Colonic mucosa (tissue), 4 donors: ENCODE measurements around the gene MLPH. TPM values are rescaled to one million over a fixed set of nuclear protein-coding genes. Genes with fewer than 3 reads are reported as not detected.

Experiments
- DNase-seq: peaks from one replicate; pipeline ENCODE4 v3.0.0-alpha.2; 2020
- H3K27ac ChIP-seq: fragments of 200-600 bp; one replicate; pipeline ENCODE4 v1.8.0; 2021
- H3K27me3 ChIP-seq: fragments of 200-600 bp; one replicate; pipeline ENCODE4 v1.8.0; 2021
- H3K36me3 ChIP-seq: fragments of 200-600 bp; one replicate; pipeline ENCODE4 v1.8.0; 2021
- H3K4me1 ChIP-seq: fragments of 200-600 bp; one replicate; pipeline ENCODE4 v1.8.0; 2021; ENCODE audit warnings: mild to moderate bottlenecking
- H3K4me3 ChIP-seq: fragments of 200-600 bp; one replicate; pipeline ENCODE4 v1.8.0; 2021
- H3K9ac ChIP-seq, 2 donors: one replicate each; pipeline ENCODE4 v1.7.0; 2013; ENCODE audit warnings: control low read depth in 2 of 2, low read depth in 2 of 2, low read length in 2 of 2
- H3K9me3 ChIP-seq: fragments of 200-600 bp; one replicate; pipeline ENCODE4 v1.8.0; 2021
- CTCF ChIP-seq: fragments of 200-600 bp; IDR thresholded peaks from one replicate; pipeline ENCODE4 v1.8.0; 2022; ENCODE audit warnings: antibody characterized with exemption, mild to moderate bottlenecking
- intact Hi-C: fragments of 100-400 bp; cut with DNase I; formaldehyde crosslinking; loops from one replicate; pipeline ENCODE4 v1.14.1; 2022
- total RNA-seq, 2 donors: library from RNA; stranded (reverse); fragmentation: NEBNext Ultra II Directional in 1 of 2; extraction: Animal tissue kit (Norgen Biotek cat#: 25700) in 1 of 2; gene quantifications; one replicate each; pipeline ENCODE4 v1.2.1, GENCODE V29; 2021
- donor health status: healthy.
- donor health status: DM: no; HTN: no; CAD: no.
- donor health status: DM: no; HTN: no; CAD: no.

The MLPH gene
- total RNA-seq, 2 donors from 2014 or later, result 87.9 to 111 TPM

DNA sequence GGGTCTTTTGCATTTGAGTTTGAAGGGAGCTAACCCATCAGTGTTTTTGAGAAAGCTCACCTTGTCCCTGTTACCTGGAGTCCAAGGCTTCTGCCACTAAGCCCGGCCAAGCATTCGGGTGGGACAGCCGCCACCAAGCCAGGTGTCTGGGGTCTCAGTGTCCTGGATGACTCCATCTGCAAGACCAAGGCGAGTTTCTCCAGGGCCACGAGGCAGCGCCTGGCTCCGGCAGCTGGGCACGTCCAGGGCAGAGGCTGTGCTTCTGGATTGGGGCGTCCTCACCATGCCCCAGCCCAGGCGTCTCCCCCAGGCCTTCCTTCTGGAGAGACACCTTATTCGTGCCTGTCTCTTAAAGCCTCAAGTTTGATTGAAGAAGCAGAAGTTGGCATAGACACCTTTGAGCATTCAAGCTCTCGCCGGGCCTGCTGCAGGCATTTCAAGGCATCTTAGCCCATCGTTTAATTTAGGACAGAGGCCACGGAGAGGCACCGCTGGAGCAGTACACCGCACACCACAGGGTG lies 24.9 kb downstream of the MLPH start:
- intact Hi-C loops, result loop anchor here (2.0 to 10.0 kb wide), 4 partner anchors 40 to 233 kb away; no protein-coding TSS in a partner anchor
- no peaks in the 10 kb centered on the region for H3K36me3 ChIP-seq
- H3K4me1 ChIP-seq, result peaks cover 5% of the 10 kb centered on the region
- H3K9ac ChIP-seq, result no peak overlapping the region
- no peak for TF ChIP-seq CTCF
- no peak for DNase-seq
- H3K27ac ChIP-seq, result no peak overlapping the region
- H3K27me3 ChIP-seq, result no peaks in the 10 kb centered on the region
- H3K9me3 ChIP-seq, result no peaks in the 10 kb centered on the region
- H3K4me3 ChIP-seq, result no peak overlapping the region

- Histone ChIP-seq H3K9me3 (no peaks in the 10 kb centered on the region), H3K4me3 (no peak overlapping the region), H3K27ac (no peak overlapping the region), H3K36me3 (no peaks in the 10 kb centered on the region), H3K4me1 (peaks cover 5% of the 10 kb centered on the region), H3K27me3 (no peaks in the 10 kb centered on the region), H3K9ac (no peak overlapping the region)
- peak; percentile 78 for TF ChIP-seq CTCF
- intact Hi-C loops, result loop anchor here (2.0 to 10.0 kb wide), 4 partner anchors 41 to 232 kb away; no protein-coding TSS in a partner anchor
- peak; percentile 88 for DNase-seq
These were observed 25.9 kb downstream of the MLPH start for GRCh38 chr2:237512774-237513466.

DNA sequence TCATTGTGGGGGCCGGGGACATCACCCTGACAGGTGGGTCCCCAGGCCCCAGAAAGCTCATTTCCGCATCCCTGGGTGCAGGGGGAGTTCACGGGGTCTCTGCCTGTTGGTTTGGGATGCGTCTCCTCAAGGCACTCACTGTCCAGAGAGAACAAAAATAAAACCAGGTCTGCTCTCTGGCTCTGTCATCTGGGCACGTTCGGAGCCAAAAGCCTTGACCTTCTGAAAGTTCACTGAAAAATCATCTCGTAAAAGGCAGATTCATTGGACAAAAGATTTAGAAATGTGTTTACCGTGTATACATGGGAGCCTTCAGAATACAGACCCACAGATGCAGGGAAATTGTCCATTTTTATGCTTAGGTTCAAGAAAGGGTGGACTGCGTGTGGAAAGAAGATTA lies 26.6 kb downstream of the MLPH start:
- Histone ChIP-seq H3K9me3 (no peaks in the 10 kb centered on the region), H3K4me3 (no peak overlapping the region), H3K36me3 (no peaks in the 10 kb centered on the region), H3K4me1 (peaks cover 5% of the 10 kb centered on the region), H3K9ac (no peak overlapping the region), H3K27ac (no peak overlapping the region), H3K27me3 (no peaks in the 10 kb centered on the region)
- no peak for TF ChIP-seq CTCF
- DNase-seq, result no peak
- intact Hi-C loops, result loop anchor here (2.0 to 10.0 kb wide), 4 partner anchors 41 to 231 kb away; no protein-coding TSS in a partner anchor

- H3K4me3 ChIP-seq, result no peak overlapping the region
- H3K4me1 ChIP-seq, result peaks cover under 1% of the 10 kb centered on the region
- no peak for DNase-seq
- TF ChIP-seq CTCF, result no peak
- intact Hi-C loops, result loop anchor here (5.0 to 10.0 kb wide), 3 partner anchors 42 to 230 kb away; no protein-coding TSS in a partner anchor
- no peaks in the 10 kb centered on the region for H3K9me3 ChIP-seq
- no peaks in the 10 kb centered on the region for H3K36me3 ChIP-seq
- no peak overlapping the region for H3K27ac ChIP-seq
- H3K9ac ChIP-seq, result no peak overlapping the region
- no peaks in the 10 kb centered on the region for H3K27me3 ChIP-seq
These were observed 27.6 kb downstream of the MLPH start for GRCh38 chr2:237514474-237515130.

DNA sequence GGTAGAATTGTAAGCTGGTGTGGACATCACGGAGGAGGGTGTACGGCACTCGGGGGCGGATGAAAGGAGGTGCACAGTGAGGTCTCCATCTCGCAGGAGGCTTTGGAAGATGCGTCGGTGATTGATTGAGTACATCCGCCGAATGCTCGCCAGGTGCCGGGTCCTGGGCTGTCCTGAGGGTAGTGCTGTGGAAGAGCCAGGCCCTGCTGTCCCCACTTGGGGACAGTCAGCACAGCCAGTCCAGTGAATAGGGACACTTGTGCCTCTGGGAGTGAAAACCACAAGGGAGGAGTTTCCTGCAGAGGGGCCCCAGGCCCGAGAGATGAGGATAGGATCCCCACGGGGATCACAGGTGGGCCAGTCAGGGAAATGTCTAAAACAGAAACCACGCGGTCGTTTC lies 28.1 kb downstream of the MLPH start:
- H3K36me3 ChIP-seq, result no peaks in the 10 kb centered on the region
- intact Hi-C loops, result loop anchor here (10.0 kb wide), 1 partner anchor 230 kb away; no protein-coding TSS in a partner anchor
- no peak for TF ChIP-seq CTCF

More for the DNA sequence above, 28.1 kb downstream of the MLPH start:
- no peak overlapping the region for H3K9ac ChIP-seq
- no peak for DNase-seq
- no peaks in the 10 kb centered on the region for H3K4me1 ChIP-seq
- no peak overlapping the region for H3K27ac ChIP-seq
- H3K27me3 ChIP-seq, result no peaks in the 10 kb centered on the region
- no peak overlapping the region for H3K4me3 ChIP-seq
- no peaks in the 10 kb centered on the region for H3K9me3 ChIP-seq
